Esophagus (tissue), 2 donors: ENCODE data around the gene ADARB2. TPM values are rescaled to one million over a fixed set of nuclear protein-coding genes. Genes with fewer than 3 reads are reported as not detected.

Source experiments
- H3K27ac ChIP-seq, 2 donors: one replicate each; pipeline ENCODE4 v1.5.1; 2013; ENCODE audit warnings: low read depth in 2 of 2, mild to moderate bottlenecking in 2 of 2, inconsistent platforms in 1 of 2, low read length in 1 of 2, moderate library complexity in 1 of 2
- H3K27me3 ChIP-seq, 2 donors: one replicate each; pipeline ENCODE4 v1.6.1; 2013; ENCODE audit warnings: low read length in 2 of 2, control low read depth in 1 of 2, mild to moderate bottlenecking in 1 of 2; ENCODE audit not compliant: insufficient read depth in 2 of 2, control insufficient read depth in 1 of 2
- H3K36me3 ChIP-seq, 2 donors: one replicate each; pipeline ENCODE4 v1.6.1; 2013; ENCODE audit warnings: low read length in 1 of 2; ENCODE audit not compliant: control insufficient read depth in 2 of 2, insufficient read depth in 2 of 2
- H3K4me1 ChIP-seq, 2 donors: one replicate each; pipeline ENCODE4 v1.6.1; 2013; ENCODE audit warnings: low read length in 1 of 2; ENCODE audit not compliant: control insufficient read depth in 2 of 2, insufficient read depth in 2 of 2
- H3K4me3 ChIP-seq, 2 donors: one replicate each; pipeline ENCODE4 v1.5.1; 2013; ENCODE audit warnings: low read length in 2 of 2, mild to moderate bottlenecking in 2 of 2, low read depth in 1 of 2, moderate library complexity in 1 of 2
- H3K9me3 ChIP-seq, 2 donors: one replicate each; pipeline ENCODE4 v1.6.1; 2013; ENCODE audit warnings: mild to moderate bottlenecking in 2 of 2, low read depth in 1 of 2, low read length in 1 of 2, moderate library complexity in 1 of 2; ENCODE audit not compliant: control insufficient read depth in 2 of 2, insufficient read depth in 1 of 2
- WGBS, 2 donors: extraction: QIAGEN DNeasy Blood & Tissue Kit; methylation state at CpG; one replicate each; pipeline ENCODE4 v1.1.7; 2013; 5-methylcytosine and 5-hydroxymethylcytosine counted together
- polyA plus RNA-seq, 2 donors: library from polyadenylated mRNA; stranded (reverse); fragments of 200-250 nt; gene quantifications; one replicate each; pipeline ENCODE4 v1.2.3, GENCODE V29; 2013
- donor health status: healthy with polysubstance abuse.
- donor health status: Bipolar disorder and iron deficiency.

Gene ADARB2
- polyA plus RNA-seq, 2 donors = 0.33 to 0.65 TPM

- Histone ChIP-seq H3K27me3 (no peaks in the 10 kb centered on the region), H3K9me3 (peaks cover 0 to 6% of the 10 kb centered on the region in 2 donors), H3K36me3 (no peaks in the 10 kb centered on the region), H3K4me1 (no peaks in the 10 kb centered on the region), H3K4me3 (no peak overlapping the region), H3K27ac (no peak overlapping the region)
- WGBS, 2 donors = 88 to 91% methylated on average over 9 of the region's 9 CpGs
Measured at GRCh38 chr10:1217661-1218060, 519.7 kb downstream of the ADARB2 start.

- H3K27ac ChIP-seq = no peak overlapping the region
- WGBS, 2 donors = 87% methylated on average over 14 of the region's 14 CpGs
- no peaks in the 10 kb centered on the region for H3K4me1 ChIP-seq
- H3K9me3 ChIP-seq = peaks cover 0 to 6% of the 10 kb centered on the region in 2 donors
- no peak overlapping the region for H3K4me3 ChIP-seq
- no peaks in the 10 kb centered on the region for H3K27me3 ChIP-seq
- H3K36me3 ChIP-seq = no peaks in the 10 kb centered on the region
Measured at GRCh38 chr10:1217237-1217587, 520.1 kb downstream of the ADARB2 start.

- H3K36me3 ChIP-seq = no peaks in the 10 kb centered on the region
- no peak overlapping the region for H3K4me3 ChIP-seq
- H3K27me3 ChIP-seq = no peaks in the 10 kb centered on the region
- H3K27ac ChIP-seq = no peak overlapping the region
- H3K9me3 ChIP-seq = peaks cover 0 to 6% of the 10 kb centered on the region in 2 donors
- H3K4me1 ChIP-seq = no peaks in the 10 kb centered on the region
- 93% methylated on average over 31 of the region's 31 CpGs for WGBS, 2 donors
Measured at GRCh38 chr10:1216574-1217236, 520.6 kb downstream of the ADARB2 start.

GRCh38 chr10:1215862-1216573 is 521.3 kb downstream of the ADARB2 start:
- H3K4me1 ChIP-seq = no peaks in the 10 kb centered on the region
- H3K27me3 ChIP-seq = no peaks in the 10 kb centered on the region
- no peak overlapping the region for H3K27ac ChIP-seq
- no peak overlapping the region for H3K4me3 ChIP-seq
- peaks cover 0 to 6% of the 10 kb centered on the region in 2 donors for H3K9me3 ChIP-seq
- 84 to 86% methylated on average over 22 of the region's 22 CpGs for WGBS, 2 donors
- no peaks in the 10 kb centered on the region for H3K36me3 ChIP-seq

- Histone ChIP-seq H3K4me3 (no peak overlapping the region), H3K9me3 (peaks cover 0 to 7% of the 10 kb centered on the region in 2 donors), H3K4me1 (no peaks in the 10 kb centered on the region), H3K27me3 (no peaks in the 10 kb centered on the region), H3K36me3 (no peaks in the 10 kb centered on the region), H3K27ac (no peak overlapping the region)
- 89 to 90% methylated on average over 16 of the region's 16 CpGs for WGBS, 2 donors
Measured at GRCh38 chr10:1214882-1215540, 522.3 kb downstream of the ADARB2 start.

GRCh38 chr10:1214071-1214675 is 523.2 kb downstream of the ADARB2 start:
- Histone ChIP-seq H3K27ac (no peak overlapping the region), H3K4me3 (no peak overlapping the region), H3K27me3 (no peaks in the 10 kb centered on the region), H3K4me1 (peaks cover 0 to 4% of the 10 kb centered on the region in 2 donors), H3K36me3 (no peaks in the 10 kb centered on the region), H3K9me3 (peaks cover 3 to 11% of the 10 kb centered on the region in 2 donors)
- 90 to 91% methylated on average over 28 of the region's 28 CpGs for WGBS, 2 donors

GRCh38 chr10:1213252-1214070 is 523.9 kb downstream of the ADARB2 start:
- H3K4me1 ChIP-seq = peaks cover 0 to 5% of the 10 kb centered on the region in 2 donors
- H3K27me3 ChIP-seq = no peaks in the 10 kb centered on the region
- H3K27ac ChIP-seq = no peak overlapping the region
- WGBS, 2 donors = 78 to 82% methylated on average over 21 of the region's 21 CpGs
- no peaks in the 10 kb centered on the region for H3K36me3 ChIP-seq
- no peak overlapping the region for H3K4me3 ChIP-seq
- H3K9me3 ChIP-seq = peaks cover 4 to 11% of the 10 kb centered on the region in 2 donors

- H3K36me3 ChIP-seq = no peaks in the 10 kb centered on the region
- no peaks in the 10 kb centered on the region for H3K27me3 ChIP-seq
- peaks cover 0 to 5% of the 10 kb centered on the region in 2 donors for H3K4me1 ChIP-seq
- 77 to 78% methylated on average over 9 of the region's 9 CpGs for WGBS, 2 donors
- H3K9me3 ChIP-seq = peaks cover 4 to 11% of the 10 kb centered on the region in 2 donors
- no peak overlapping the region for H3K4me3 ChIP-seq
- no peak overlapping the region for H3K27ac ChIP-seq
Measured at GRCh38 chr10:1212571-1213141, 524.7 kb downstream of the ADARB2 start.
